ENCODE results near the gene GRID1.

Gene GRID1

DNA sequence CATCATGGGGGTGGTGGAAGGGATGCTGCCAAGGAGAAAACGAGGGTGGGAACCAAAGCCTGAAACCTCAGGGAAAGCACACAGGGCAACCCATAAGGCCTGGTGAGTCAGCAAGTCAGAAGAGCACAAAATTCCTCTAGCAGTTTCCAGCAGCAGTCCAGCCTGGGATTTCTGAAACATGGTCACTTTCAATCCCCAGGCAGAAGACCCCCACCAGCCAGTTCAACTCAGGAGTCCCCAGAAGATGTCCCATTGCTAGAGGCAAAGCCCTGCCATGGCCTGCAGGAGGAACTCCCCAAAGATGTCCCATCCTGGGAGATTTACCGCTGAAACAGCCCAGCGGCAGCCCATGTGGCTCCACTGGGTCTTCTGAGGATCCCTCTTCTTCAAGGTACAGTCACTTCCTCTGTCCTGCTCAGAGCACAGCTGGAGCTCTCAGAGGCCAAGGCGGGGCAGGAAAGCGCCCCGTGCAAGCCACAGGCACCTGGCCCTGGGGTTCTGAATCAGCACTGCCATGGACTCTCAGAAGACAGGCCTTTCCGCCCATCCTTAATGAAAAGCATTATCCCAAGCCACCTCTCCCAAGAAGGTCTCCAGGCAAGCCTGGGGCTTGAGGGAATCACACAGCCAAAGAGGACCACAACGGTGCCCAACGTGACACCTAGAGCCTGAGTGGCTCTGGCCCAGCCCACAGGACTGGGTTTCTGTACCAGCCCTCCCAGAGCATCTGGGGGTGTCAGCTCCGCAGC is 196.9 kb downstream of the GRID1 start:
- DNase-seq (ENCODE audit: low read depth), result no peak
- no peak overlapping the region for H3K4me3 ChIP-seq (ENCODE audit: low read depth, low read length)
- TF ChIP-seq, protein P1, sequence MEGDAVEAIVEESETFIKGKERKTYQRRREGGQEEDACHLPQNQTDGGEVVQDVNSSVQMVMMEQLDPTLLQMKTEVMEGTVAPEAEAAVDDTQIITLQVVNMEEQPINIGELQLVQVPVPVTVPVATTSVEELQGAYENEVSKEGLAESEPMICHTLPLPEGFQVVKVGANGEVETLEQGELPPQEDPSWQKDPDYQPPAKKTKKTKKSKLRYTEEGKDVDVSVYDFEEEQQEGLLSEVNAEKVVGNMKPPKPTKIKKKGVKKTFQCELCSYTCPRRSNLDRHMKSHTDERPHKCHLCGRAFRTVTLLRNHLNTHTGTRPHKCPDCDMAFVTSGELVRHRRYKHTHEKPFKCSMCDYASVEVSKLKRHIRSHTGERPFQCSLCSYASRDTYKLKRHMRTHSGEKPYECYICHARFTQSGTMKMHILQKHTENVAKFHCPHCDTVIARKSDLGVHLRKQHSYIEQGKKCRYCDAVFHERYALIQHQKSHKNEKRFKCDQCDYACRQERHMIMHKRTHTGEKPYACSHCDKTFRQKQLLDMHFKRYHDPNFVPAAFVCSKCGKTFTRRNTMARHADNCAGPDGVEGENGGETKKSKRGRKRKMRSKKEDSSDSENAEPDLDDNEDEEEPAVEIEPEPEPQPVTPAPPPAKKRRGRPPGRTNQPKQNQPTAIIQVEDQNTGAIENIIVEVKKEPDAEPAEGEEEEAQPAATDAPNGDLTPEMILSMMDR (conservative IDR thresholded peaks at IDR 0.05; ENCODE audit: low read depth, low read length), result no peak

DNA sequence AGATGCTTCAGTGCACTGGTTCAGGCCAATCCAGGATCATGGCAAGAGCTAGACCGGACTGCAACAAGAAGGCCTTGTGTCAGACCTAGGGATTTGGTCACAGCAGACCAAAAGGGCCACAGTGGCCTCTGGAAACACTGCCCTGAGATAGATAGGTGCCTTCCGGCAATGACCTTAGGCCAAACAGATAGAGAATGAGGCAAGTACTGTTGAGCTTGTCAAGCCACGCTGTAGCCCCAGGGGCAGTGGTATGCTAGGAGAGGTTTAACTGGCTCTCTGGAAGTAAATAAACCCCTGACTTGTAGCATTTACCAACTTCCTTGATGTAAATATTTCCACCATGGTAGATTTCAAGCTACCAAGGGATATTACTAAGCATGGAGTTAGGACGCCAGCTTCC is 197.5 kb downstream of the GRID1 start:
- no peak for DNase-seq (ENCODE audit: low read depth)
- TF ChIP-seq, protein P1 (conservative IDR thresholded peaks at IDR 0.05; ENCODE audit: low read depth, low read length), result no peak
- H3K4me3 ChIP-seq (ENCODE audit: low read depth, low read length), result no peak overlapping the region

DNA sequence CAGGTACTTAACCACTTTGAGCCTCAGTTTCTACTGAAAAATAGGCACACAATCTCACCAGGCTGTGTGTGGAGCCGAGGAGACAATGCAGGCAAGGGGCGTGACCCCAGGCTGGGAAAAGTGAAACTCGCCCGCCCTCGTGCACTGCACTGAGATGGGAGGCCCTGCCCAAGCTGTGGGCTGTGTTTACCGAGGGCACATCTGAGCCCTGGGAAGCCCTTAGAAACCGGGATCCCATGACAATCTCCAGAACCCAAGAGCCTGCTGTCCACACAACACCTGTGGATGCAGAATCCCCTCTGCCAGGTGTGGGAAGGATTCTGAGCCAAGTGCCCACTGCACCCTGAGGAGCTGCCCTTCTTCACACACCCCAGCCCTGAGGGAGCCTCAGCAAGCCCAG is 198.3 kb downstream of the GRID1 start:
- no peak overlapping the region for H3K4me3 ChIP-seq (ENCODE audit: low read depth, low read length)
- no peak for DNase-seq (ENCODE audit: low read depth)
- TF ChIP-seq, protein P1 (conservative IDR thresholded peaks at IDR 0.05; ENCODE audit: low read depth, low read length), result no peak

DNA sequence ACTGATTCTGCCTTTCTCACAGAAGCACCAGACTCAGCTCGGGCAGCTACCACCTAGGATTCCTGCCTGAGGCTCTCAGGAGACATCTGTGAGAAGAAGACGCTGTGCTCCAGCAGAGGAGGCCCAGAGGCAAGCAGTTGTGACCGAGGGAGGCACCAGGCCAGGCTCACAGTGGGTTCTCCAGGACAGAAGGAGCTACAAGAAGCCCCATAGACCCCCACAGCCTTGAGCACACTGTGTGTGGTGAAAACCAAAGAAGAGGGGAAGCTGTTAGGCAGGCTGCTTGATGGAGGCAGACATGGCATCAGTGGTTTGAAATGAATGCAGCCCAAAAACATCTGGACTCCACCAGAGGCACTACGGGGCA is 198.8 kb downstream of the GRID1 start:
- DNase-seq (ENCODE audit: low read depth), result no peak

DNA sequence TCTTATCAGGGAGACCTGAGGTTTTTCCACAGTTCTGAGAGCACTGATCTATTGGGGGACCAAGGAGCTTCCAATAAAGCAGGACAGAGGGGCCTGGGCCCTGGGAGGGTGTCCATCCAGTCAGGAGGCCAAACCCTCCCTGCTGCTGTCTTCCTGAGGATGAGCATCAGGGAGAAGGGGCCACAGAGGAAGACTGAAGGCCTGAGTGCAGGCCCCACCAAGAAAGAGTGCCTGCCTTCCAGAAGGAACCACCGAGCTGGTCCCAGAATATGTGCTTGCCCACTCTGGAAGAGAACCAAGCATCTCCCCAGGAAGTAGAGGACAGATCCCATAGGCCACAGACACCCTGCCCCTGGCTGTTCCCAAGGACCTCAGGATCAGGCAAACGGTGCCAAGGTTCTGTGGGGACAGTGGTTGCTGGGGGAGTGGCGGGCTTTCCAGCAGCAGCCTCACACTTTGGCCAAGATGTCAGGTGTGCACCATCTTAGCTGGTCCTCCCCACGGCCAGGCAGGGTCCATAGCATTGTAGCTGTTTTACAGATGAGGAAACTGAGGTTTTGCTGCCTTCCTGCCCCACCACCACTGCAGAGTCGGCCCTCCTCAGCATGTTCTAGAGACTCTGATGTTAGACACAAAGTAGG is 199.4 kb downstream of the GRID1 start:
- DNase-seq (ENCODE audit: low read depth), result no peak
- no peak overlapping the region for H3K4me3 ChIP-seq (ENCODE audit: low read depth, low read length)
- TF ChIP-seq, protein P1 (conservative IDR thresholded peaks at IDR 0.05; ENCODE audit: low read depth, low read length), result no peak

More for the DNA sequence above, 198.8 kb downstream of the GRID1 start:
- no peak overlapping the region for H3K4me3 ChIP-seq (ENCODE audit: low read depth, low read length)
- TF ChIP-seq, protein P1 (conservative IDR thresholded peaks at IDR 0.05; ENCODE audit: low read depth, low read length), result no peak

DNA sequence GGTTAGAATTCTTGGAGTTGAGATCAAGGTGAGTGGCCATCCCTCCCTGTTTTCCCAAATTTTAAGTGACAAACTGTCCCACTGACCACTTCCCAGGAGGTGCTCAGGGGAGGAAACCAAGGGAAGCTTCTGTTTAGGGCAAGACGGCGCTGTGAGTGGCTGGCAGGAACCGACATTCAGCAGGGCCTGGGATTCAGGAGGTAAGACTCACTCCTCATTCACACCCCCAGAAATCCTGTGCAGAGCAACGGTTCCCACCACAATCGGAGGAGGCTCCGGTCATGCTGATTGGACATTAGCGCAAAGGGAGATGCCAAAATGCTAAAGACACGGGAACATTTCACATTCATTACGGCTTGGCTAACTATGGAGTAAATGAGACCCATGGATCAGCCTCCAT is 200.9 kb downstream of the GRID1 start:
- no peak overlapping the region for H3K4me3 ChIP-seq (ENCODE audit: low read depth, low read length)
- no peak for DNase-seq (ENCODE audit: low read depth)
- TF ChIP-seq, protein P1 (conservative IDR thresholded peaks at IDR 0.05; ENCODE audit: low read depth, low read length), result no peak

Data from choroid plexus epithelial cell (primary cell).